ENCODE results near the gene GCH1.

DNA sequence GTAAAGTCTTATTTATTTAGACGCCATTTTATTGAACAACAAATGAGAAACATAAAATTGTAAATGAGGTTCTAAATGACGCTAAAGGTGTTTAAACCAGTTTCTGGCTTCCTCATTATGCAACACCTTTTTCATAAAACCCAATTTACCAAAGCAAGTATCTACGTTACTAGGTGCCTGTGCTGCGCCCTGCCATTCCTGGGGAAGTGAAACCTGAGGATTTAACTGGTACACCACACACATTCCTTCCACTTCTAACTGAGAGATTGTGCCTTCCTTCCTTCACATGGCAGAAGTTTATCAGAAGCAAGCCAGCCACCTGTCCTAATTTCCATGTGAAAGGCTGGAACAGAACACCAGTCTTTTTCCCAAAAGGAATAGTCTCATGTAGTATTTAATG, 40.3 kb upstream of the GCH1 start:
- TF ChIP-seq MAZ (IDR thresholded peaks at IDR 0.05; ENCODE audit: borderline replicate concordance, low read depth, low read length) (no peak), EP300 (IDR thresholded peaks at IDR 0.05) (no peak)

All from A549 (cell line).